ENCODE results near the gene PRKAG1.

GRCh38 chr12:49034286-49034622 lies 15.7 kb upstream of the PRKAG1 start:
- TF ChIP-seq CTCF (IDR thresholded peaks at IDR 0.05): no peak
- TF ChIP-seq ZFX (IDR thresholded peaks at IDR 0.05; ENCODE audit: borderline replicate concordance): no peak
